PC-9 (cell line): ENCODE data around the gene MAN2A2. TPM values are rescaled to one million over a fixed set of nuclear protein-coding genes. Genes with fewer than 3 reads are reported as not detected.
A peak's percentile ranks its signal among the peaks of the same experiment; 100 is the strongest.

ENCODE experiments used
- BruUV-seq: library from RNA; stranded (reverse); fragments of 400-500 nt; replicated peaks from 2 replicates; lab custom pipeline; 2021; lab: Mats Ljungman, UMichigan
- CTCF ChIA-PET: fragments of 300-600 bp; sonication (Branson Sonifier 250); formaldehyde crosslinking; loops from one replicate; lab custom pipeline; 2022; ENCODE audit warnings: antibody characterized with exemption; lab: Charles Lee
- POLR2A ChIA-PET: fragments of 300-600 bp; sonication (Branson Sonifier 250); formaldehyde crosslinking; loops from one replicate; lab custom pipeline; 2022; ENCODE audit warnings: antibody characterized with exemption; ENCODE audit not compliant: unreplicated experiment; lab: Charles Lee
- DNase-seq, 2 experiments: peaks; one replicate each; pipeline versions ENCODE4 v3.0.0 to v3.0.0-alpha.2; 2015 to 2022; ENCODE audit warnings: mixed read lengths in 1 of 2
- H2AFZ ChIP-seq: fragments of 200-600 bp; sonication (generic); 2 replicates; pipeline ENCODE4 v1.8.1; 2017; ENCODE audit warnings: antibody characterized with exemption
- H3F3A ChIP-seq: fragments of 200-600 bp; sonication (generic); 2 replicates; pipeline ENCODE4 v1.8.1; 2017; ENCODE audit warnings: antibody characterized with exemption, mild to moderate bottlenecking, low read depth; ENCODE audit not compliant: insufficient read depth
- H3K27ac ChIP-seq: fragments of 200-600 bp; sonication (generic); 2 replicates; pipeline ENCODE4 v1.6.1; 2016; ENCODE audit warnings: mixed run types
- H3K27me3 ChIP-seq: fragments of 200-600 bp; sonication (generic); 2 replicates; pipeline ENCODE4 v1.6.1; 2016; ENCODE audit warnings: low read depth, mixed run types; ENCODE audit not compliant: insufficient read depth
- H3K36me3 ChIP-seq: fragments of 200-600 bp; sonication (generic); 2 replicates; pipeline ENCODE4 v1.6.1; 2016; ENCODE audit warnings: low read depth, mixed run types
- H3K4me1 ChIP-seq: fragments of 200-600 bp; sonication (generic); replicated peaks from 2 replicates; pipeline ENCODE4 v1.6.1; 2016; ENCODE audit warnings: mixed run types; ENCODE audit not compliant: insufficient read depth
- H3K4me2 ChIP-seq: fragments of 200-600 bp; sonication (generic); 2 replicates; pipeline ENCODE4 v1.6.1; 2017; ENCODE audit warnings: mixed run types
- H3K4me3 ChIP-seq: fragments of 200-600 bp; sonication (generic); 2 replicates; pipeline ENCODE4 v1.6.1; 2016; ENCODE audit warnings: mixed run types
- H3K79me2 ChIP-seq: fragments of 200-600 bp; sonication (generic); 2 replicates; pipeline ENCODE4 v1.6.1; 2017; ENCODE audit warnings: low read depth, mixed run types
- H3K9me2 ChIP-seq: fragments of 200-600 bp; sonication (generic); 2 replicates; pipeline ENCODE4 v1.8.1; 2017; ENCODE audit warnings: mild to moderate bottlenecking; ENCODE audit not compliant: insufficient read depth
- H3K9me3 ChIP-seq: fragments of 200-600 bp; sonication (generic); 2 replicates; pipeline ENCODE4 v1.8.1; 2016; ENCODE audit warnings: low read depth; ENCODE audit not compliant: insufficient read depth
- H4K20me1 ChIP-seq: fragments of 200-600 bp; sonication (generic); 2 replicates; pipeline ENCODE4 v1.8.1; 2017; ENCODE audit not compliant: insufficient read depth
- CTCF ChIP-seq: fragments of 200-600 bp; sonication (generic); conservative IDR thresholded peaks from 2 replicates; pipeline ENCODE4 v1.6.1; 2017; ENCODE audit warnings: mixed run types, antibody characterized with exemption, mild to moderate bottlenecking, moderate library complexity
- EZH2 ChIP-seq: fragments of 200-600 bp; sonication (generic); IDR thresholded peaks from 2 replicates; pipeline ENCODE4 v1.8.0; 2017; ENCODE audit warnings: antibody characterized with exemption, low read depth
- intact Hi-C: fragments of 100-400 bp; cut with micrococcal nuclease; formaldehyde crosslinking; loops from one replicate; pipeline ENCODE4 v1.10.0; 2022; ENCODE audit not compliant: unreplicated experiment
- total RNA-seq: library from RNA; stranded (reverse); gene quantifications from 2 replicates; pipeline ENCODE4 v1.2.3, GENCODE V29; 2021

The MAN2A2 gene
- total RNA-seq, 1 experiment from 2014 or later = 27.1 TPM

GRCh38 chr15:90903733-90904536 lies 833 bp downstream of the MAN2A2 start:
- Histone ChIP-seq H3K27me3 (no peaks in the 10 kb centered on the region), H4K20me1 (no peaks in the 10 kb centered on the region), H3K4me3 (peak overlapping the region; percentile 93), H3K27ac (no peak overlapping the region), H3F3A (peaks cover 23% of the 10 kb centered on the region; the same call in 1 of the 2 replicates), H3K79me2 (no peaks in the 10 kb centered on the region), H3K36me3 (no peaks in the 10 kb centered on the region), H3K4me1 (peaks cover 18% of the 10 kb centered on the region), H3K9me2 (no peaks in the 10 kb centered on the region), H3K9me3 (no peaks in the 10 kb centered on the region), H3K4me2 (peak overlapping the region; percentile 99), H2AFZ (peak overlapping the region; percentile 96)
- CTCF ChIA-PET = interaction anchor here (0.6 kb wide), 1 partner anchor 546 kb away, joined by 3 read pairs; no protein-coding TSS in a partner anchor
- TSS peak; percentile 51 for BruUV-seq
- intact Hi-C loops = loop anchor here (1.0 to 5.0 kb wide), 3 partner anchors 27 to 145 kb away; no protein-coding TSS in a partner anchor
- no peak for TF ChIP-seq CTCF
- TF ChIP-seq EZH2 = no peak
- POLR2A ChIA-PET = interaction anchor here (0.5 kb wide), 1 partner anchor 617 kb away, joined by 3 read pairs; no protein-coding TSS in a partner anchor
- DNase-seq = no peak

- TSS peak; percentile 16 for BruUV-seq
- no peaks in the 10 kb centered on the region for H3K9me3 ChIP-seq
- no peak overlapping the region for H3K27ac ChIP-seq
- no peak overlapping the region for H2AFZ ChIP-seq
- no peak overlapping the region for H3K4me2 ChIP-seq
- H3K79me2 ChIP-seq = no peaks in the 10 kb centered on the region
- CTCF ChIA-PET = no interaction called here
- no peaks in the 10 kb centered on the region for H3K9me2 ChIP-seq
- no peak overlapping the region for H3K4me3 ChIP-seq
- POLR2A ChIA-PET = interaction anchor here (0.6 kb wide), 1 partner anchor 30 kb away, joined by 4 read pairs; no protein-coding TSS in a partner anchor
- TF ChIP-seq CTCF (no peak), EZH2 (no peak)
- no peaks in the 10 kb centered on the region for H3K27me3 ChIP-seq
- intact Hi-C loops = loop anchor here (5.0 kb wide), 1 partner anchor 128 kb away; no protein-coding TSS in a partner anchor
- no peak for DNase-seq
- H3K36me3 ChIP-seq = no peaks in the 10 kb centered on the region
- H3K4me1 ChIP-seq = peaks cover 18% of the 10 kb centered on the region
- no peaks in the 10 kb centered on the region for H4K20me1 ChIP-seq
- peaks cover 23% of the 10 kb centered on the region; the same call in 1 of the 2 replicates for H3F3A ChIP-seq
Measured at GRCh38 chr15:90904746-90905145, 1.6 kb downstream of the MAN2A2 start.

GRCh38 chr15:90905306-90906180 lies 2.4 kb downstream of the MAN2A2 start:
- CTCF ChIA-PET = no interaction called here
- Histone ChIP-seq H3K79me2 (no peaks in the 10 kb centered on the region), H3K27ac (no peak overlapping the region), H4K20me1 (no peaks in the 10 kb centered on the region), H3K9me3 (no peaks in the 10 kb centered on the region), H3K36me3 (no peaks in the 10 kb centered on the region), H3K4me3 (no peak overlapping the region), H3F3A (peaks cover 23% of the 10 kb centered on the region; the same call in 1 of the 2 replicates), H3K4me1 (peaks cover 18% of the 10 kb centered on the region), H2AFZ (no peak overlapping the region), H3K9me2 (no peaks in the 10 kb centered on the region), H3K27me3 (no peaks in the 10 kb centered on the region), H3K4me2 (no peak overlapping the region)
- TF ChIP-seq EZH2 (no peak), CTCF (no peak)
- POLR2A ChIA-PET = interaction anchor here (0.6 kb wide), 1 partner anchor 585 kb away, joined by 4 read pairs; no protein-coding TSS in a partner anchor
- intact Hi-C loops = no loop called here
- DNase-seq = no peak
- BruUV-seq = no TSS peak
